ENCODE results near the gene UBE2J2. TPM values are rescaled to one million over a fixed set of nuclear protein-coding genes. Genes with fewer than 3 reads are reported as not detected.

UBE2J2 gene
- total and polyA plus RNA-seq, 2 of the 13 experiments (the other 11 are each of a cell fraction or from before 2014, with no cell fraction given), result 25.4 to 29.4 TPM

GRCh38 chr1:1255078-1255477, 18.6 kb downstream of the UBE2J2 start:
- in situ Hi-C loops (cut with HindIII; ENCODE audit: extremely low pct_ligation_motif_present, low pct_unique_long_range_greater_than_20kb) (no loop called here), intact Hi-C loops (cut with micrococcal nuclease; ENCODE audit: unreplicated experiment) (no loop called here)
- TF ChIP-seq ZNF382 (CRISPR knock-in tag; IDR thresholded peaks at IDR 0.05; ENCODE audit: borderline replicate concordance) (no peak), IRF1 (CRISPR knock-in tag; IDR thresholded peaks at IDR 0.05; ENCODE audit: low read depth) (no peak), ZNF720 (CRISPR knock-in tag; IDR thresholded peaks at IDR 0.05) (no peak), ZNF546 (CRISPR knock-in tag; conservative IDR thresholded peaks at IDR 0.05) (no peak), TCF12 (IDR thresholded peaks at IDR 0.05) (no peak), TCF12 (CRISPR knock-in tag; IDR thresholded peaks at IDR 0.05) (no peak), SIX1 (CRISPR knock-in tag; IDR thresholded peaks at IDR 0.05; ENCODE audit: borderline replicate concordance) (no peak), ZNF550 (CRISPR knock-in tag; IDR thresholded peaks at IDR 0.05; ENCODE audit: borderline replicate concordance) (no peak), STAT5B (CRISPR knock-in tag; IDR thresholded peaks at IDR 0.05) (no peak), MED1 (CRISPR knock-in tag; IDR thresholded peaks at IDR 0.05) (no peak), ZNF737 (CRISPR knock-in tag; IDR thresholded peaks at IDR 0.05; ENCODE audit: borderline replicate concordance) (no peak), ZKSCAN5 (CRISPR knock-in tag; IDR thresholded peaks at IDR 0.05) (no peak)
- TF ChIP-seq, protein P1, sequence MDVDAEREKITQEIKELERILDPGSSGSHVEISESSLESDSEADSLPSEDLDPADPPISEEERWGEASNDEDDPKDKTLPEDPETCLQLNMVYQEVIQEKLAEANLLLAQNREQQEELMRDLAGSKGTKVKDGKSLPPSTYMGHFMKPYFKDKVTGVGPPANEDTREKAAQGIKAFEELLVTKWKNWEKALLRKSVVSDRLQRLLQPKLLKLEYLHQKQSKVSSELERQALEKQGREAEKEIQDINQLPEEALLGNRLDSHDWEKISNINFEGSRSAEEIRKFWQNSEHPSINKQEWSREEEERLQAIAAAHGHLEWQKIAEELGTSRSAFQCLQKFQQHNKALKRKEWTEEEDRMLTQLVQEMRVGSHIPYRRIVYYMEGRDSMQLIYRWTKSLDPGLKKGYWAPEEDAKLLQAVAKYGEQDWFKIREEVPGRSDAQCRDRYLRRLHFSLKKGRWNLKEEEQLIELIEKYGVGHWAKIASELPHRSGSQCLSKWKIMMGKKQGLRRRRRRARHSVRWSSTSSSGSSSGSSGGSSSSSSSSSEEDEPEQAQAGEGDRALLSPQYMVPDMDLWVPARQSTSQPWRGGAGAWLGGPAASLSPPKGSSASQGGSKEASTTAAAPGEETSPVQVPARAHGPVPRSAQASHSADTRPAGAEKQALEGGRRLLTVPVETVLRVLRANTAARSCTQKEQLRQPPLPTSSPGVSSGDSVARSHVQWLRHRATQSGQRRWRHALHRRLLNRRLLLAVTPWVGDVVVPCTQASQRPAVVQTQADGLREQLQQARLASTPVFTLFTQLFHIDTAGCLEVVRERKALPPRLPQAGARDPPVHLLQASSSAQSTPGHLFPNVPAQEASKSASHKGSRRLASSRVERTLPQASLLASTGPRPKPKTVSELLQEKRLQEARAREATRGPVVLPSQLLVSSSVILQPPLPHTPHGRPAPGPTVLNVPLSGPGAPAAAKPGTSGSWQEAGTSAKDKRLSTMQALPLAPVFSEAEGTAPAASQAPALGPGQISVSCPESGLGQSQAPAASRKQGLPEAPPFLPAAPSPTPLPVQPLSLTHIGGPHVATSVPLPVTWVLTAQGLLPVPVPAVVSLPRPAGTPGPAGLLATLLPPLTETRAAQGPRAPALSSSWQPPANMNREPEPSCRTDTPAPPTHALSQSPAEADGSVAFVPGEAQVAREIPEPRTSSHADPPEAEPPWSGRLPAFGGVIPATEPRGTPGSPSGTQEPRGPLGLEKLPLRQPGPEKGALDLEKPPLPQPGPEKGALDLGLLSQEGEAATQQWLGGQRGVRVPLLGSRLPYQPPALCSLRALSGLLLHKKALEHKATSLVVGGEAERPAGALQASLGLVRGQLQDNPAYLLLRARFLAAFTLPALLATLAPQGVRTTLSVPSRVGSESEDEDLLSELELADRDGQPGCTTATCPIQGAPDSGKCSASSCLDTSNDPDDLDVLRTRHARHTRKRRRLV (CRISPR knock-in tag; IDR thresholded peaks at IDR 0.05), result no peak
- TF ChIP-seq, protein P2, sequence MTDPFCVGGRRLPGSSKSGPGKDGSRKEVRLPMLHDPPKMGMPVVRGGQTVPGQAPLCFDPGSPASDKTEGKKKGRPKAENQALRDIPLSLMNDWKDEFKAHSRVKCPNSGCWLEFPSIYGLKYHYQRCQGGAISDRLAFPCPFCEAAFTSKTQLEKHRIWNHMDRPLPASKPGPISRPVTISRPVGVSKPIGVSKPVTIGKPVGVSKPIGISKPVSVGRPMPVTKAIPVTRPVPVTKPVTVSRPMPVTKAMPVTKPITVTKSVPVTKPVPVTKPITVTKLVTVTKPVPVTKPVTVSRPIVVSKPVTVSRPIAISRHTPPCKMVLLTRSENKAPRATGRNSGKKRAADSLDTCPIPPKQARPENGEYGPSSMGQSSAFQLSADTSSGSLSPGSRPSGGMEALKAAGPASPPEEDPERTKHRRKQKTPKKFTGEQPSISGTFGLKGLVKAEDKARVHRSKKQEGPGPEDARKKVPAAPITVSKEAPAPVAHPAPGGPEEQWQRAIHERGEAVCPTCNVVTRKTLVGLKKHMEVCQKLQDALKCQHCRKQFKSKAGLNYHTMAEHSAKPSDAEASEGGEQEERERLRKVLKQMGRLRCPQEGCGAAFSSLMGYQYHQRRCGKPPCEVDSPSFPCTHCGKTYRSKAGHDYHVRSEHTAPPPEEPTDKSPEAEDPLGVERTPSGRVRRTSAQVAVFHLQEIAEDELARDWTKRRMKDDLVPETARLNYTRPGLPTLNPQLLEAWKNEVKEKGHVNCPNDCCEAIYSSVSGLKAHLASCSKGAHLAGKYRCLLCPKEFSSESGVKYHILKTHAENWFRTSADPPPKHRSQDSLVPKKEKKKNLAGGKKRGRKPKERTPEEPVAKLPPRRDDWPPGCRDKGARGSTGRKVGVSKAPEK (CRISPR knock-in tag; IDR thresholded peaks at IDR 0.05; ENCODE audit: borderline replicate concordance), result no peak
- TF ChIP-seq, protein P3, sequence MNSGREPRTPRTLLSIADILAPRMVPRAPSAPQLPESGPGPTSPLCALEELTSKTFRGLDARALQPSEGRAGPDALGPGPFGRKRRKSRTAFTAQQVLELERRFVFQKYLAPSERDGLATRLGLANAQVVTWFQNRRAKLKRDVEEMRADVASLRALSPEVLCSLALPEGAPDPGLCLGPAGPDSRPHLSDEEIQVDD (CRISPR knock-in tag; IDR thresholded peaks at IDR 0.05; ENCODE audit: borderline replicate concordance), result no peak
- H3K9ac ChIP-seq (ENCODE audit: insufficient read depth, low read depth, low read length), result no peak overlapping the region
- no peaks in the 10 kb centered on the region for H3K27me3 ChIP-seq (ENCODE audit: control insufficient read depth in 1 of 2, insufficient read depth in 2 of 2, low read length in 2 of 2)
- ATAC-seq, result no peak
- ChIA-PET CTCF (ENCODE audit: low intra/inter-chr PET ratio, low total read pairs) (no interaction called here), POLR2A (no interaction called here)
- H3K79me2 ChIP-seq (ENCODE audit: insufficient read depth, low read length), result no peaks in the 10 kb centered on the region
- no peaks in the 10 kb centered on the region for H4K20me1 ChIP-seq (ENCODE audit: insufficient read depth, low read length)
- no peak for FAIRE-seq
- H3K4me2 ChIP-seq (ENCODE audit: low read depth, low read length), result no peak overlapping the region
- no peak for DNase-seq (ENCODE audit: low spot score)
- no peak overlapping the region for H3K4me3 ChIP-seq (replicated peaks in 1 of 3; ENCODE audit: insufficient read depth in 1 of 3, low read depth in 2 of 3, low read length in 3 of 3)
- peaks cover 12 to 26% of the 10 kb centered on the region in 2 experiments; a peak in 4 of 5 replicates for H3K36me3 ChIP-seq (replicated peaks in 1 of 2; ENCODE audit: control insufficient read depth in 1 of 2, insufficient read depth in 2 of 2, low read length in 2 of 2)
- 99% methylated on average over 20 of the region's 26 CpGs for WGBS (ENCODE audit: low lambda C conversion rate)
- H3K27ac ChIP-seq (ENCODE audit: extremely low read length, insufficient read depth, low read length), result no peak overlapping the region
- no peak overlapping the region for H2AFZ ChIP-seq (ENCODE audit: low read length)
- no peaks in the 10 kb centered on the region for H3K4me1 ChIP-seq (ENCODE audit: insufficient read depth, low read length)
- no peaks in the 10 kb centered on the region for H3K9me3 ChIP-seq (ENCODE audit: low read length)
- BruUV-seq (replicated peaks), result no TSS peak

Data from HepG2 (cell line).